Measurements from ENCODE around the gene AQP6.
A peak's percentile ranks its signal among the peaks of the same experiment; 100 is the strongest.

AQP6 gene

GRCh38 chr12:49955899-49956662 lies 16.7 kb upstream of the AQP6 start:
- DNase-seq = no peak

- no peak for DNase-seq
These were observed 15.8 kb upstream of the AQP6 start for GRCh38 chr12:49956663-49957569.

- no peak for DNase-seq
These were observed 15.2 kb upstream of the AQP6 start for GRCh38 chr12:49957570-49957967.

- DNase-seq = no peak
These were observed 12.9 kb upstream of the AQP6 start for GRCh38 chr12:49959685-49960473.

- DNase-seq = no peak
These were observed 12.2 kb upstream of the AQP6 start for GRCh38 chr12:49960474-49961110.

GRCh38 chr12:49961111-49961922 lies 11.4 kb upstream of the AQP6 start, which contains the start of gene AQP5:
AQP5 (plus strand) TSS chr12:49961872; CDS start chr12:49962018, 146 bp downstream.
- DNase-seq = no peak

- DNase-seq = no peak
These were observed 10.6 kb upstream of the AQP6 start for GRCh38 chr12:49961993-49962764.

GRCh38 chr12:49962861-49963765 lies 9.6 kb upstream of the AQP6 start:
- peak in 35 of 58 donors; percentile 7 to 84 (median 28) for DNase-seq

GRCh38 chr12:49963976-49964815 lies 8.6 kb upstream of the AQP6 start:
- DNase-seq = no peak

- DNase-seq = no peak
These were observed 7.7 kb upstream of the AQP6 start for GRCh38 chr12:49964849-49965624.

- DNase-seq = no peak
These were observed 6.9 kb upstream of the AQP6 start for GRCh38 chr12:49965836-49966235.

- DNase-seq = no peak
These were observed 6.2 kb upstream of the AQP6 start for GRCh38 chr12:49966511-49967041.

- DNase-seq = peak; percentile 45 to 98 (median 87)
These were observed 5.5 kb upstream of the AQP6 start for GRCh38 chr12:49967042-49967776.

GRCh38 chr12:49967777-49968250 lies 4.9 kb upstream of the AQP6 start:
- peak in 1 of 58 donors; percentile 59 for DNase-seq

- no peak for DNase-seq
These were observed 4.3 kb upstream of the AQP6 start for GRCh38 chr12:49968471-49968870.

Data from anterior cingulate cortex (tissue), 58 donors.